DOHH2 (cell line): ENCODE data around the gene GABRA4.

ENCODE experiments used
- EZH2phosphoT487 ChIP-seq: fragments of 200-600 bp; sonication (generic); IDR thresholded peaks from 2 replicates; pipeline ENCODE4 v1.6.1; 2017; ENCODE audit warnings: borderline replicate concordance, mild to moderate bottlenecking, antibody characterized with exemption, low read length, moderate library complexity, mixed read lengths
- TF ChIP-seq, protein P1 (sequence below): fragments of 200-600 bp; sonication (generic); IDR thresholded peaks from one replicate; pipeline ENCODE4 v1.5.1; 2014; ENCODE audit warnings: antibody characterized with exemption, mild to moderate bottlenecking, low read depth, low read length; ENCODE audit not compliant: poor library complexity, severe bottlenecking

DNA sequence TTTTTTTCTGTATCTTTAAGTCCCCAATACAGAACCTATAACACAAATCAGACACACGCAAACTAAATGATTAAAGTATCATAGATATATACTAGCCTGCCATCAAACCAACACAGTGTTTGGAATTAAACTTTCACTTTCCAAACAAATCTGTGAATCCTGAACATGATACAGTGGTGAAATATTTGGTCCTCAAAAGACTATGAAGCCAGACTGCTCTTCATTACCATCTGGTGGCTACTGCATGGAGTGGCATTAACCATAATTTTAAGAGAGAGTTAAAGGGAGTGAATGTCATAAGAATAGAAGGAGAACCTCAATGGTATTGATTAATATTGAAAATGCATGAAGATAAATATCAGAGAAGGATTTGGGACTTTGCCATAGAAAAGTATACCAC, 9.2 kb upstream of the GABRA4 start:
- TF ChIP-seq, protein P1, sequence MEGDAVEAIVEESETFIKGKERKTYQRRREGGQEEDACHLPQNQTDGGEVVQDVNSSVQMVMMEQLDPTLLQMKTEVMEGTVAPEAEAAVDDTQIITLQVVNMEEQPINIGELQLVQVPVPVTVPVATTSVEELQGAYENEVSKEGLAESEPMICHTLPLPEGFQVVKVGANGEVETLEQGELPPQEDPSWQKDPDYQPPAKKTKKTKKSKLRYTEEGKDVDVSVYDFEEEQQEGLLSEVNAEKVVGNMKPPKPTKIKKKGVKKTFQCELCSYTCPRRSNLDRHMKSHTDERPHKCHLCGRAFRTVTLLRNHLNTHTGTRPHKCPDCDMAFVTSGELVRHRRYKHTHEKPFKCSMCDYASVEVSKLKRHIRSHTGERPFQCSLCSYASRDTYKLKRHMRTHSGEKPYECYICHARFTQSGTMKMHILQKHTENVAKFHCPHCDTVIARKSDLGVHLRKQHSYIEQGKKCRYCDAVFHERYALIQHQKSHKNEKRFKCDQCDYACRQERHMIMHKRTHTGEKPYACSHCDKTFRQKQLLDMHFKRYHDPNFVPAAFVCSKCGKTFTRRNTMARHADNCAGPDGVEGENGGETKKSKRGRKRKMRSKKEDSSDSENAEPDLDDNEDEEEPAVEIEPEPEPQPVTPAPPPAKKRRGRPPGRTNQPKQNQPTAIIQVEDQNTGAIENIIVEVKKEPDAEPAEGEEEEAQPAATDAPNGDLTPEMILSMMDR: no peak
- TF ChIP-seq EZH2phosphoT487: no peak
